ENCODE measurements around the gene PSMB11.
"Not testable (repeated sequence)": the region's sequence is repeated elsewhere in the genome, so short reads cannot be mapped to it uniquely, and the experiment has no call there.

PSMB11 gene, protein sequence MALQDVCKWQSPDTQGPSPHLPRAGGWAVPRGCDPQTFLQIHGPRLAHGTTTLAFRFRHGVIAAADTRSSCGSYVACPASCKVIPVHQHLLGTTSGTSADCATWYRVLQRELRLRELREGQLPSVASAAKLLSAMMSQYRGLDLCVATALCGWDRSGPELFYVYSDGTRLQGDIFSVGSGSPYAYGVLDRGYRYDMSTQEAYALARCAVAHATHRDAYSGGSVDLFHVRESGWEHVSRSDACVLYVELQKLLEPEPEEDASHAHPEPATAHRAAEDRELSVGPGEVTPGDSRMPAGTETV

DNA sequence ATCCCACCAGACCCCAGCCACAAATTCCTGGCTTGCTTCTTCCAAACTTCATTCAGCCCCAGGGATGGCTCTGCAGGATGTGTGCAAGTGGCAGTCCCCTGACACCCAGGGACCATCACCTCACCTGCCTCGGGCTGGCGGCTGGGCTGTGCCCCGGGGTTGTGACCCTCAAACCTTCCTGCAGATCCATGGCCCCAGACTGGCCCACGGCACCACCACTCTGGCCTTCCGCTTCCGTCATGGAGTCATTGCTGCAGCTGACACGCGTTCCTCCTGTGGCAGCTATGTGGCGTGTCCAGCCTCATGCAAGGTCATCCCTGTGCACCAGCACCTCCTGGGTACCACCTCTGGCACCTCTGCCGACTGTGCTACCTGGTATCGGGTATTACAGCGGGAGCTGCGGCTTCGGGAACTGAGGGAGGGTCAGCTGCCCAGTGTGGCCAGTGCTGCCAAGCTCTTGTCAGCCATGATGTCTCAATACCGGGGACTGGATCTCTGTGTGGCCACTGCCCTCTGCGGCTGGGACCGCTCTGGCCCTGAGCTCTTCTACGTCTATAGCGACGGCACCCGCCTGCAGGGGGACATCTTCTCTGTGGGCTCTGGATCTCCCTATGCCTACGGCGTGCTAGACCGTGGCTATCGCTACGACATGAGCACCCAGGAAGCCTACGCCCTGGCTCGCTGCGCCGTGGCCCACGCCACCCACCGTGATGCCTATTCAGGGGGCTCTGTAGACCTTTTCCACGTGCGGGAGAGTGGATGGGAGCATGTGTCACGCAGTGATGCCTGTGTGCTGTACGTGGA, at the start of gene PSMB11:
PSMB11 (plus strand) TSS at position 51 of the 804 bp plus-strand sequence; CDS start at position 65, 14 bp downstream.
- DNase-seq, result no peak

DNA sequence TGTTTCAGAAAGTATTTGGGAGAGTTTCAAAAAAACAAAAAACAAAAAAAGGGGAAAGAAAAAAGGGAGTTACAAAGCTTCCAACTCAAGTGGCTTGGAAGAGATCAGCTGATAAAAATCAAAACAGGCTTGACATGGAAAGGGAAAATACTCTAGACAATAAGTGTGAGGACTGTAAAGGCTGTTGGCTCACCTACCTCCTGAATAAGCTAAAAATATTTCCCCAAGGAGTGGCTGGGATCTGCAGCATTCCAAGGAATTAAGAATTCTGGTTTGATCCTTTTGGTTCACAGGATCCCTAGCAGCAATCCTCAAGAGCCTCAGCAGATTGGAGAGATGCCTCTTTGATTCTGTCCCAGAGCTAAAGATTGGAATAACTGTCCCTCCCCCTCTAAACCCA, 48.5 kb upstream of the PSMB11 start:
- no peak for DNase-seq

DNA sequence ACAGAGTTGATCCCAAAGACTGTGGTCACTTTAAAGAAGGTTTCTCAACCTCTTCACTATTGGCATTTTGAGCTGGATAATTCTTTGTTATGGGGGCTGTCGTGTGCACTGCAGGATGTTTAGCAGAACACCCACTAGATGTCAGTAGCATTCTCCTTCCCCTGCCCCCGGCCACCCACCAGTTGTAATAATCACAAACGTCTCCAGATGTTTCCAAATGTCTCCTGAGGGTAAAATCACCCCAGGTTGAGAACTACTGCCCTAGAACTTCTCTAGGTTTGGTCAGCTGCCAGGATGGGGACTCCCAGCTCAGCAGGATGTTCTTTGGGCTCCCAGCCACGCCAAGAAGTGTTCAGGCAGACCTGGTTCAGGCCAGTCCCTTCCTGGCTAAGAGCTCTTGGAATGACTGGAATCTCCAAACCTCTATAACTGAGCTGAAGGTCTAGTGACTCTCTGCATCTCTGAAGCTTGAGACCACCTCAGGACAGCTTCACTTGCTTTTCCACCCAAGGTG, 47.2 kb upstream of the PSMB11 start:
- DNase-seq, result peak; percentile 62

DNA sequence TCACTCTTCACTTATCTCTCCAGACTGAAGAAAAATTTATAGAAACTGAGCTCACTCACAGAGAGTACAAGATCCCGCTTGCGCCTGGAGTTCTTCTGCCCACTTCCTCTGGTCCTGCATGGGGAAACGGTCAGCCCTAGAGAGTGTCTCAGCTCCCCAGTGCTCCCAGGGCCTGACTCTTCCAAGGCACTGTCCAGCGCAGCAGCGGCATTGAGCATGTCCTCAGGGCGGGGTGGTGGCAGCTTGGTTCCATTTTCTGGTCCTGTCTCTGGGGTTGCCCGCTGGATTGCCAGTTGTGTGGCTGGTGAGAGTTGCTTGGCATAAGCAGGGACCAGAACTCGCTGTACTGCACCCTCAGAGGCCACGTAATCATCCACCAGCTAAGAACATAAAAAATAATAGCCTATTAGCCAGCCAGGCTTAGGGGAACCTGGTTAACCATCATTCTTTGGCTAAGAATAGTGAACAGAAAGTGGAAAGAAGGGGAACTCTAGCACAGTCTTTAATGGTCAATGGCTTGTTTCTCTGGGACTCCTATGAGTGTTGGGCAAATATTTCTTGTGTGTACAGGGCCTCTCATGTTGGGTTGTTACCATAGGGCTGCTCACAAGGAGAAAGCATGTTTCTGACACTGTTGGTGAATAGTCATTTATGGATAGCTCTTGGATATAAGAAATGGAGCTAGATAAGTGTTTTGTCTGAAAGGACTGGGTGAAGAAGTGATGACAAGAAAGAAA, 46.0 kb upstream of the PSMB11 start:
- no peak for DNase-seq

DNA sequence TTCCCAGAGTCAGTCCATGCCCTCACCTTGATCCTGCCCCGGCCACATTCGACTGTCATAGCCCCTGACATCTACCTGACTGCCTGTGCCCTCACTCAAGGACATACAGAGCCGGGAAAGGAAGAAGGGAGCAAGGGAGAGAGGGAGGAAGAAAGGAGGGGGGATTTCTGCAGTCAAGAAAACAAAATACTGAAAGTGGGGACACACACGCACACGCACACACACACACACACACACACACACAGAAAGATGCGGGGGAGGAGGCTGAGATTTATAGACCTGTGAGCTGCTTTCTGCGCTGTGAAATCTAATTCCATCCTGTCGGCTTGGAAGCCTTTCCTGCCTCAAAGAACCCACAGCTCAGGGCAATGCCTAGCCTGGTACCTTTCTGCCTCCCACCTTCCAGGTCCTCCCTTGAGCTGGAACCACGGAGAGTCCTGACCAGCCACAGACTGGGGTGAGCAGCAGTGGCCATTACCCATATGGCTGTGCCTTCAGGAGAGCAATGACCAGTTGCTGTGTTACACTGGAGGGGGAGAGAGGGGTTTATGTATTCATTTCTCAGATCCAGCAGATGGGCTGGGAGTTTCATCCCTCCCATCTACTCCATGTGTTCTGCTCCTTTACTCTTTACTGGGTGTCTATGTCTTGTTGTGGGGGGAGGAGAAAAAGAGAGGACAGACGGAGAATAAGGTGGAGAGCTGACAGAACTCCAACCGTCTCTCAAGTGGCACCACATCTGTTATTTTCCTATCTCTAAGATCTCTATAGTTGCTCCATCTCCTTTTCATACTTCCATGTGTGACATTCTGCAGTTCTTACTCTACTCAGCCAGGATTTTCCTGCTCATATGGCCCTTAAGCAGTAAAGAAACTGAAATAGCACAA, 45.0 kb upstream of the PSMB11 start:
- no peak for DNase-seq

DNA sequence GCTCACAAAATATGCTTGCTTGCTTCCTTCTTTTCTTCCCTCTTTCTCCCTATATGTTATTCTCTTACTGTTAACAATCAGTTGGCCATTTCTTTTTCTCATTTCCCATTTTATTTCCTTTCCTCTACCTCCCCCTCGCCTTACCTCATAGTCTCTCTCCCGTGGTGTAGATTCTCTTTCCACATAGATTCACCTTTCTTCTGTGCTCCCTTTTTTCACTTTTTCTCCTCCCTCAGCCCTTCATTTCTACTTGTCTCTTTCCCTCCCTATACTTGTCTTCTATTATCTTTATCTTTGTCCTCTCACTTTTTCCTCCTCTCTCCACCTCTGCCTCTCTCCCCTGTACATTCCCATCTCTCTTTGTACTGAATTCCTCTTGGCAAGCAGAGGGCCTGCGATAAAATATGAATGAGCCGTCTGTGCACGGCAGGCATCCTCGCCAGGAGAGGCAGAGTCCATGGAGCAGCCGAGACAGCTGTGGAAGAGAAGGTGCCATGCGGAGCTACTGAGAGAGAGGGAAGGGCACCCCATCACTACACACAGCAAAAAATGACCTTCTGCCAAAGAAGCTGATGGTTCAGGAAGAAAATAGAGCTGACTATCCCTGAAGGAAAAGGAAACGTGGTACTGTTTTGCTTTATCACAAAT, 44.2 kb upstream of the PSMB11 start:
- DNase-seq, result no peak

DNA sequence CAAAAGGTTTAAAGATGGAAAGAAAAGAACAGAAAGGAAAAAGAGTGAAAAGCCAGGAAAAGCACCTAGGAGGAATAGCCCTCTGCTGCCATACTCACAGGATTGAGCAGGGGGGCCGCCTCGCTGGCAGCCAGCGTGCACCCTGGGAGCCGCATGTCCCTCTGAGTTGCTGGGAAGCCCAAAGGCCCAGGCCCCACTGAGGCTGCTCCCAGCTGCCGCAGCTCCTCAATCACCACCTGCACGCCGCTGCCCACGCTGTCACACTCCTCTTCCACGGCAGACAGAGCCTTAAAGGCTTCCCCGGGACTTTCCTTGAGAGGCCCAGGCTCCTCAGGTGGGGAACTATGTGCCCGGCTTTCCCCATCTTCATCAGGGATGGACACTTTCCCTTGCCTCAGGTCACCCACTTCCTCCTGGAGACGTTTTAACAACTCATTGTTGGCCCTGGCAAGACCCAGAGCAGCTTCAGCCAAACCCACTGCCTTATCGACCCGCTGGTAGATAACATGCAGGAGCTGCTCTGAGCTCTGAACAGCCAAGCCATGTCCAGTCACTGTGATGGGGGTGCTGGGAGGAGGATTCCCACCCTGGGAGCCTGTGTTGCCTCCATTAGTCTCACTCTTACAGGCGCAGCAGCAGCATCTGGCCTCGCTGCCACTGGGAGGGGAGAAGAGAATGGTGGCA, 43.5 kb upstream of the PSMB11 start:
- DNase-seq, result no peak

DNA sequence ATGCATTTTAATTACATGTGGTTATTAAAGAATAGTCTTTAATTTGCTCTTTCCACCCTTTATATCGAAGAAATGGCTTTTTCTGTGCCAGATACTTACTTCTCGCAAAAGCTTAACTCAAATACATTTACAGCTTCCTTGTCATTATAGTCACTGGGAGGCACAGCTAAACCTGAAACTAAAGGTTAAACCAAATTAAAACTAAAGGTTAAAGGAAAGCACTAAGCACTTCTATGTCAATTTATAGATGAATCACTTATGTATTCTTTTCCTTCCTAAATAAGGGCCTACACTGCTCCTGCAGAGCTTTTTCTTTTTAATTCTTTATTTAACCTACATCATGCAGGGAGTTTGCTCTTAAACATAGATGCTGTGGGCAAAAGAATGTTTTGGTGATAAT, 41.2 kb upstream of the PSMB11 start:
- no peak for DNase-seq

DNA sequence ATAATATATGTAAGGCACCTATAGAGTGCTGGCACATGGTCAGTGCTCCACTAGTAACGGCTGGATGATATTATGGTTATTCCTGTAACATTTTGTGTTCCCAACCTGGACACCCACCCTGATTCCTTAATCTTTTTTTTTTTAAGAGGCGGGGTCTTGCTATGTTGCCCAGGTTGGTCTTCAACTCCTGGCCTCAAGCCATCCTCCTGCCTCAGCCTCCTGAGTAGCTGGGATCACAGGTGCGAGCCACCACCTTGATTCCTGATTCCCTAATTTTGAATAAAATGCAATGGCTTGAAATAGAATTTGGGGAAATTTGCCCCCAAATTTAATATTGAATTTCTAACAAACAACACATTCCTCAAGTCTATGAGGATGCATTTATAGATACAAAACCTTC, 39.4 kb upstream of the PSMB11 start:
- DNase-seq, result no peak

DNA sequence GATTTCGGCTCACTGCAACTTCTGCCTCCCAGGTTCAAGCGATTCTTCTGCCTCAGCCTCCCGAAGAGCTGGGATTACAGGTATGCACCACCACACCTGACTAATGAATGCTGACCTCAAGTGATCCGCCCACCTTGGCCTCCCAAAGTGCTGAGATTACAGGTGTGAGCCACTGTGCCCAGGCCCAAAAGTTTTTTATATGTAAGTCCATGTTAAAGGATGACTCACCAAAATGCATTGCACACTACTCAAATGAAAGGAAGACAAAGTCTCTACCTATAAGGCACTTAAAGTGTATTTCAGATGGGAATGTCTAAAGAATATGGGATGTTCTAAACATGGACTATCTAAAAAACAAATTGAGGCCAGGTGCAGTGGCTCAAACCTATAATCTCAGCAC, 37.7 kb upstream of the PSMB11 start:
- not testable (repeated sequence) for DNase-seq

DNA sequence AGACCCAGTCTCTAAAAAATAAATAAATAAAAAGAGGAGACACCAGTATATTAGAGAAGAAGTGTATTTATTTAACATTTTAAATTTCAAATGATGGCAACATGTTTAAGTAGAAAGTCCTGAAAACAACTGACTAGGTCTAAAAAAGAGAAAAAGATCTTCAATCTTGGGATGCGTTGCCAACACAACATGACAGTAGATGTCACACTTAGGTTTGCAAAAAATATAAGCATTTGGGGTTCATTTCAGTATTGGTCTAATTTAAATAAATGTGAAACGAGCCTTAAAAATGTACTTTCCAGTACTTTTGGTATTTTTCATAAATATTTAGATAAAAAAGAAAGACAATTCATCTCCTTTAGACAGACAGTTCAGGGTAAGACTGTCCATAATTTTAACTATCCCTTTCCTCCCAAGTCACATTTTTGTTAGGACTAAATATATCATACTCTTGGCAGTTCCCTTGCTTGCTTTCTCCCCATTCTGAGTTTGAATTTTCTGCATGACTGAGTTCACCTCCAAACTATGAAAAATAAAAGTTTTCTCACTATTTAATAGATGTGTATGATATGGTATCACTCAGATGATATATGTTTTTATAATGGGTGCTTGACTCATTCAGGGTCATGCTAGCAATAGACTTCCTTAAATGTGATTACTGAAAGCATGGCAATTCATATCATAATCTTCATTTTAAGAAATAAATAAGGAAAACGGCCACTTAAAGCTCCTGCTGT, 36.4 kb upstream of the PSMB11 start:
- DNase-seq, result no peak

DNA sequence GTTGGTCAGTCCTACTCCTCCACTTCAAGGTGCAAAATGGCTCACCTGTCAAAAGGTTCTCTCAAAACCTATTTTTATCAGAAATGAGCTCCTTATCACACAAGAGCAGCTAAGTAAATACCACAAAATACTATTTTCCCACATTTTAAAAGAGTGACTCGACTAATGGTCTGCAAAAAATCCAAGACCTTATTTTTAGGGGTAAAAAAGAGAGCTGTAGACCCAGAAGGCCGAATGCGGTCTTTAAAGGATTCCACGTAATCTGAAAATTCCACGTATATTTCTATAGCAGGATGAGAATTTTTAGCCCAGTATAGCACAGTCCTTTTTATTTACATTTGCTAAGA, 35.9 kb upstream of the PSMB11 start:
- DNase-seq, result no peak

DNA sequence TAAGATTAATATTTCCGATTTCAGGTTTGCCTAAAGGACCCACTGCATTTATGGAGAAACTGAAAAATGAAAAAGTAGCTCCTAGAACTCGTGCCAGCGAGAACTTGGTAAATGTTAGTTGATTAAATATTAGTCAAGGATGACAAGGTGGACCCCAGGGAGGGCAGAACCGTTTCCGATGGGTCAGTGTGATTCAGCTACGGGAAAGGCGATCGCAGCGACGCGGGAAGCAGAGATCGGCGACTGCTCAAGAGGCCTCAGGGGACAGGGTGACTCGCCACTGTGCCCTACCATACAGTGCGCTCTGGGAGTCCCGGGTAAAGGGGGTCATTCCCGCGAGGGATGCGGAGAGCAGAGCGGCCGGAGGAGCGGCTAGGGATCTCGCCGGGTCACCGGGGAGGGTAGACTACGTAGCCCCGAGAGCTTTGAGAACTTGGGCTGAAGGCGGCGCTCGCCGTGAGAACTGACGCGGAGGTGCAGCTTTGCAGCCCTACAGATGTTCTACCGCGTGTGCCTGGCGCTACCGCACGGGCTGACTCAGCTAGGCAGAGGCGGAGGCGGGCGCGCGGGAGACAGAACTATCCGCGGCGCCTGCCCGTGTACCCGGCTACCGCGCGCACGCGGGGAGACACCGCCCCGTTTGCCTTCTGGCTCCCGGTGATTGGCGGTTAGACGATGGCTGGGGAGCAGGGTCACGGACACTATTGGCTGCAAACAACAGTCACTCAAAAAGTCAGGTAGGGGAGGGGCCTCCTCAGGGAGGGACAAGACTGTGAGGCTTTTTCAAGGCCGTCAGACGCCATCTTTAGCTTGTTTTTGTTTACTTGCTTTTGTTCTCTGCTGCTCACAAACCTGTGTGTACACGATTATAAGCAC, 35.2 kb upstream of the PSMB11 start:
- peak; percentile 97 for DNase-seq

DNA sequence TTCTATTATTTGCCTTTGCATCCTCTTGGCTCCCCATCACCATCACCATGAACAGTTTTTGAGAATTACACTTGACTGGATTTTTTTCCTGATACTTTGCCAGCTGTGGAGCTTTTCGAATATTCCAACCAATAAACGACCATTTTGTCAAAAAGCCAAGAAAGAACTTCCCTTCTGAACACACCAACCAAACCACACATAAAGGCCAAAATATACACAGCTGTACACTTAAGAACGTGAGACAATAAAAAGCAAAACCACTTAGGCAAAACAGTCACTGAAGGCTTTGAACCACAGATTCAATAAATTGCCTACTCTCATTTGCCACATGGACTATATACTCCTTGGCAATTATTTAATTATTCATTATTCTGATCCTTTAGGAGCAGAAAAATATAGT, 33.2 kb upstream of the PSMB11 start:
- DNase-seq, result no peak

DNA sequence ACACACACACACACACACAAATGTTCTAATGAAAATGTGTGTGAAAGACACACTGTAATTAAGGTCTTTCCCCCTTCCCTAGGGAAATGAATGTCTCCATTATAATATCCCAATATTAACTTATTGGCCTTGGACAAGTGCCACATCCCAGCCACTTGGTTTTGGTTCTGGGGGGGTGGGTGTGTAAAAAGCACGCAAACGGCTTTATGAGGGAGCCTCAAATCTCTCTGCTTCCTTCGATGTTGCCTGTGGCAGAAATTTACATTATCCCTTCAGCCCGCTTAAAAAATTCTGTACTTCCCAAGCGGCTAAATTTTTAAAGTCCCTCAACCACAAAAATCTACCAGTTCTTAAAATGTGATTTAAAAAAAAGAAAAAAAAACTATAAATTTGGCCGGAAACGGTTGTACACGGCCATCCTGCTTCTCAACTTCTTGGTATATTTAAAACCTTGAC, 32.5 kb upstream of the PSMB11 start:
- DNase-seq, result no peak

DNA sequence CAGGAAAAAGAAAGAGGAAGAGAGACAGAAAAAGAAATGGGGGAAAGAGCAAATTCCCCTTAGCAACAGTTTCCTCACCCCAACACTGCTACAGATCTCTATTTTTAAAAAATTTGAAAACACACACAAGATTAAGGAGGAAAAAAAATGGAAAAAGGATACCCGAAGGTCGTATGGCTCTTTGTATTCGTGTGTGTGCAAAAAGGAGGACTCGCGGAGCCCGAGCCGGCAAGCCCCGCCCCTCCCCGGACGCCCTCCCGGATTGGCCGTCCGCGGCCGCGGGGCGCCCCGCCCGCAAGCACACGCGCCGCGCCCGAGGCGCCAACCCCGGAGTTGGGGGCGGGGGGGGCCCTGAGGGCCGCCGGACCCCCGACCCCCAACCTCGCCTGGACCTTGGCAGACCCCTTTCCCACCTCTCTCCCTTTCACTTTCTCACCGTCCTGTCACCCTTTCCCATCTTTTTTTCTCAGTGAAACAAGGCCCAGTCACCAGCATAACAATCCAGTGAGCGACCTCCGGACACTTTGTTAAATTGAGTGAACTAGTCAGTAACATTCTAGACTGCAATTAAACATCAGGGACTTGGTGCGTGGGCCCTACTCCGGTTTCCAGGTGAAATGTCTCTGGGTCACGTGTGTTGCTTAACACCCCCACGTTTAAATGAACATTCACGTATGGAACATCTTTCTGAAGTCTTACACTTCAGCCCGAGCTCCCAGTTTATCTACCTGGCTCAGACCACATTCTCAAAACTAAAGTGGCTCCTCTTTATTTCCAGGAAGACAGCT, 31.9 kb upstream of the PSMB11 start, which contains the start of gene C14orf93:
C14orf93 (minus strand) TSS at position 205 of the 788 bp plus-strand sequence. CDS start 11,120 bp downstream, outside the sequence.
- peak; percentile 90 for DNase-seq

DNA sequence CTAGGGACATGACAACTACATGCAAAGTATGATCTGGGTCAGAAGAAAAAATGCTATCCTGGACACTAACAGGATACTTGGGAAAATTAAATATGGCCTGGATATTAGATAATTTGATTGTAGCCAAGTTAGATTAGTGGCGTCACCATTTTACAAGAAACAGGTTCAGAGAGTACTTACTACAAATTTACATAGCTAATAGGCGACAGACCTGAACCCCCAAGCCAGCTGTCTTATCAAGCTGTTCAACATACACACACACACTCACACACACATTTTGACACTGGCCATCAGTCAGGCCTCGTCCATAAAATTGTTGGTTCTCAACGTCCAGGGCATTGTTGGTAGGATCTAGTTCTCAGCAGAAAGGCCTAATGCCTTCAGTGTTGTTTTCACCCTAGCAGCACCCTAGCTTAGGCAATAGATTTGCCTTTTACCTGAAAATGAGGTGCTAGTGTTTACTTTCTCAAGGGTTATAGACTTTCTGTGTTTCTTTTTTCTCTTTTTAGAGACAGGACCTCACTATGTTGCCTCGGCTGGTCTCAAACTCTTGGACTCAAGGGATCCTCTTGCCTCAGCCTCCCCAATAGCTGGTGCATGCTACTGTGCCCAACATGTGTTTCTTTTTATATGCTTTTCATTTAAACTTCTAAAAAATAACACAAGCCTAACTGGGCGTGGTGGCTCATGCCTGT, 28.8 kb upstream of the PSMB11 start:
- no peak for DNase-seq

DNA sequence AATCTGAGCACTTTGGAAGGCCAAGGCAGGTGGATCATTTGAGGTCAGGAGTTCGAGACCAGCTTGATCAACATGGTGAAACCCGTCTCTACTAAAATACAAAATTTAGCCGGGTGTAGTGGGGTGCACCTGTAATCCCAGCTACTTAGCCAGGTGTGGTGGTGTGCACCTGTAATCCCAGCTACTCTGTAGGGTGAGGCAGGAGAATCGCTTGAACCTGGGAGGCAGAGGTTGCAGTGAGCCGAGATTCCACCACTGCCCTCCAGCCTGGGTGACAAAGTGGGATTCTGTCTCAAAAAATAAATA, 28.3 kb upstream of the PSMB11 start:
- not testable (repeated sequence) for DNase-seq

Data from CD4-positive, alpha-beta T cell treated with Interleukin-17A for 4 hours (primary cell).